Trophoblast cell (in vitro differentiated cells and primary cell): ENCODE data around the gene MBP.
A peak's percentile ranks its signal among the peaks of the same experiment; 100 is the strongest.

Experiments used
- DNase-seq, 2 donors: peaks; one replicate each; pipeline ENCODE4 v3.0.0-alpha.2; 2016
- H2AFZ ChIP-seq: 2 replicates; pipeline ENCODE4 v1.6.1; 2013; ENCODE audit warnings: low read length, moderate library complexity, mild to moderate bottlenecking; ENCODE audit not compliant: insufficient read depth, poor library complexity
- H2AK5ac ChIP-seq: 2 replicates; pipeline ENCODE4 v1.6.1; 2013; ENCODE audit warnings: mild to moderate bottlenecking, low read length
- H2BK120ac ChIP-seq: 2 replicates; pipeline ENCODE4 v1.6.1; 2013; ENCODE audit warnings: low read length, mild to moderate bottlenecking, moderate library complexity; ENCODE audit not compliant: insufficient read depth, poor library complexity
- H2BK12ac ChIP-seq: 2 replicates; pipeline ENCODE4 v1.6.1; 2013; ENCODE audit warnings: mild to moderate bottlenecking, low read length, moderate library complexity
- H2BK5ac ChIP-seq: 2 replicates; pipeline ENCODE4 v1.6.1; 2013; ENCODE audit warnings: low read length, low read depth, moderate library complexity, mild to moderate bottlenecking; ENCODE audit not compliant: poor library complexity
- H3K14ac ChIP-seq: 2 replicates; pipeline ENCODE4 v1.6.1; 2013; ENCODE audit warnings: mild to moderate bottlenecking, low read length
- H3K18ac ChIP-seq: 2 replicates; pipeline ENCODE4 v1.6.1; 2013; ENCODE audit warnings: mild to moderate bottlenecking, low read length
- H3K23ac ChIP-seq: 2 replicates; pipeline ENCODE4 v1.6.1; 2013; ENCODE audit warnings: low read length
- H3K27ac ChIP-seq: 2 replicates; pipeline ENCODE4 v1.5.1; 2013; ENCODE audit warnings: low read depth, mild to moderate bottlenecking, inconsistent platforms, low read length, moderate library complexity
- H3K27me3 ChIP-seq: 2 replicates; pipeline ENCODE4 v1.6.1; 2013; ENCODE audit warnings: inconsistent platforms, mild to moderate bottlenecking, low read length, moderate library complexity; ENCODE audit not compliant: insufficient read depth
- H3K36me3 ChIP-seq, 2 experiments: 1 replicate in 1 of 2; 2 replicates in 1 of 2; pipeline ENCODE4 v1.6.1; 2013; ENCODE audit warnings: low read length in 2 of 2, mild to moderate bottlenecking in 2 of 2, moderate library complexity in 1 of 2; ENCODE audit not compliant: insufficient read depth in 2 of 2, control insufficient read depth in 1 of 2
- H3K4ac ChIP-seq: 2 replicates; pipeline ENCODE4 v1.6.1; 2013; ENCODE audit warnings: low read depth, mild to moderate bottlenecking, low read length, moderate library complexity
- H3K4me1 ChIP-seq, 2 experiments: 1 replicate in 1 of 2; 2 replicates in 1 of 2; pipeline ENCODE4 v1.6.1; 2013; ENCODE audit warnings: low read length in 2 of 2, mild to moderate bottlenecking in 2 of 2, moderate library complexity in 1 of 2; ENCODE audit not compliant: insufficient read depth in 2 of 2, control insufficient read depth in 1 of 2
- H3K4me2 ChIP-seq: 2 replicates; pipeline ENCODE4 v1.6.1; 2013; ENCODE audit warnings: inconsistent platforms, mild to moderate bottlenecking, low read length, moderate library complexity
- H3K4me3 ChIP-seq: 2 replicates; pipeline ENCODE4 v1.5.1; 2013; ENCODE audit warnings: mild to moderate bottlenecking, low read depth, low read length, inconsistent platforms
- H3K79me1 ChIP-seq: one replicate; pipeline ENCODE4 v1.6.1; 2013; ENCODE audit warnings: low read length
- H3K79me2 ChIP-seq: 2 replicates; pipeline ENCODE4 v1.6.1; 2013; ENCODE audit warnings: low read length, mild to moderate bottlenecking; ENCODE audit not compliant: control insufficient read depth, insufficient read depth, poor library complexity
- H3K9ac ChIP-seq: 2 replicates; pipeline ENCODE4 v1.6.1; 2013; ENCODE audit warnings: mild to moderate bottlenecking, low read length
- H3K9me3 ChIP-seq: 2 replicates; pipeline ENCODE4 v1.6.1; 2013; ENCODE audit warnings: low read depth, mild to moderate bottlenecking, control low read depth, inconsistent platforms, low read length; ENCODE audit not compliant: insufficient read depth
- H4K12ac ChIP-seq: 2 replicates; pipeline ENCODE4 v1.6.1; 2013; ENCODE audit warnings: low read depth, mild to moderate bottlenecking, low read length, moderate library complexity
- H4K8ac ChIP-seq: 2 replicates; pipeline ENCODE4 v1.6.1; 2013; ENCODE audit warnings: low read depth, mild to moderate bottlenecking, low read length, moderate library complexity
- H4K91ac ChIP-seq: one replicate; pipeline ENCODE4 v1.6.1; 2013; ENCODE audit warnings: low read depth, mild to moderate bottlenecking, low read length, moderate library complexity
- WGBS: extraction: QIAGEN DNeasy Blood & Tissue Kit; methylation state at CpG from one replicate; pipeline ENCODE4 v1.1.7; 2013; ENCODE audit warnings: missing lambda C conversion rate; ENCODE audit not compliant: insufficient read length, insufficient coverage; ENCODE audit errors: extremely low coverage; 5-methylcytosine and 5-hydroxymethylcytosine counted together

Gene MBP

DNA sequence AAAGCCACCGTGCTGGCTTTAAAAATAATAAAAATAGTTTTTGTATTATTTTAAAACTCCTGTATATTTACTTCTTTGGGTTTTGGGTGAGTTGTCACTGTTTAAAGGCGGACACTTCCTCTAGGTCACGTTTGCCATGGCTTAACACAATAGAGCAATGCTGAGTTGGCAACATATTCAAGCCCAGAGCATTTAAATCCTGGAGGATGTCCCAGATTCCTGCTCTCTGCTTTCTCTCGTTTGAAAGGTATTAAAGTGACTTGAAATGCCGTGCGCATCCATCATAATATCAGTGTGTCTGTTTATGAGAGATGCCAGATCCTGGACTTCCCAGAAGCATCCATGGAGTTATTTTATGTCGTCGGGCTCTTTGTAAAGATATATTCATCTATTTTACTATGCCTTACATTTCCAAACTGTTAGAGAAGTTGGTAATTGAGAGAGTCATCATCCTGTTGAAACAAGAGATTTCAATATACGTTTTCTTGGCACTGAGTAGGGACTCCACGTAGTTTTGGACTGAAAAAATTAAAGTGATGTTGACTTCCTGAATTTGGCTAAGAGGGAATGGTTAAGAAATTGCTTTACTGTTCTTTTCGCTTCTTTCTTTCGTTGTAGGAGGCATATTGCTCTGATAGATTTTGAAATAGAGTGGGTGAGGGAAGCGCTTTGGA, 159.6 kb downstream of the MBP start:
- H3K4me3 ChIP-seq, result no peak overlapping the region
- no peak overlapping the region for H3K14ac ChIP-seq
- no peak overlapping the region for H2BK120ac ChIP-seq
- no peak overlapping the region for H3K23ac ChIP-seq
- DNase-seq, result no peak
- WGBS, result no CpG with 5 or more reads among the region's 13 CpGs
- no peak overlapping the region for H2AFZ ChIP-seq
- H3K79me1 ChIP-seq, result no peaks in the 10 kb centered on the region
- no peaks in the 10 kb centered on the region for H3K9me3 ChIP-seq
- H3K36me3 ChIP-seq, result peaks cover 6 to 9% of the 10 kb centered on the region in 2 experiments
- H4K12ac ChIP-seq, result no peak overlapping the region
- no peak overlapping the region for H3K9ac ChIP-seq
- no peaks in the 10 kb centered on the region for H3K4me1 ChIP-seq
- H4K8ac ChIP-seq, result no peak overlapping the region
- no peak overlapping the region for H3K27ac ChIP-seq
- no peak overlapping the region for H2BK12ac ChIP-seq
- H3K79me2 ChIP-seq, result no peaks in the 10 kb centered on the region
- H3K27me3 ChIP-seq, result no peaks in the 10 kb centered on the region
- no peak overlapping the region for H3K4ac ChIP-seq
- H4K91ac ChIP-seq, result no peak overlapping the region
- H3K4me2 ChIP-seq, result no peak overlapping the region
- no peak overlapping the region for H3K18ac ChIP-seq
- no peak overlapping the region for H2BK5ac ChIP-seq
- no peak overlapping the region for H2AK5ac ChIP-seq

DNA sequence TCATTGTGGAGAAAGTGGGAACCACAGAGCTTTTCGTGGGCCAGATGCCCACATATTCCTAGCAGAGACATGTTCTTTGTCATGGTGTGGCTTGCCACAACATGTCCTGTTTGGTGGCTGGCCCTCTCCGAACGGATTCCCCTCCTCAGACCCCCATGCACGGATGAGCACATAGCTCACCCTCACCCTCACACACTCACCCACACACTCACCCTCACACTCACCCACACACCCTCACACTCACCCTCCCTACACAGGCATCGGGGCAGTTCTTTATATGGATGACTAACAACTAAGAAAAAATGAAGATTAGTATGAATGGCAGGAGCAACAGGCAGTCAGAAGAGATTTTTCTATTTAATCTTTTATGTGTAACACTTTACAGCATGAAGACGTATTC, 160.3 kb downstream of the MBP start:
- Histone ChIP-seq H3K4ac (no peak overlapping the region), H3K18ac (no peak overlapping the region), H3K9ac (no peak overlapping the region), H3K14ac (no peak overlapping the region), H3K4me1 (no peaks in the 10 kb centered on the region), H4K91ac (no peak overlapping the region), H2BK12ac (no peak overlapping the region), H3K79me1 (no peaks in the 10 kb centered on the region), H3K27me3 (no peaks in the 10 kb centered on the region), H2AK5ac (no peak overlapping the region), H3K9me3 (no peaks in the 10 kb centered on the region), H2AFZ (no peak overlapping the region), H3K79me2 (no peaks in the 10 kb centered on the region), H3K4me3 (no peak overlapping the region), H3K4me2 (no peak overlapping the region), H4K8ac (no peak overlapping the region), H4K12ac (no peak overlapping the region), H2BK5ac (no peak overlapping the region), H3K36me3 (peaks cover 6 to 9% of the 10 kb centered on the region in 2 experiments), H2BK120ac (no peak overlapping the region), H3K23ac (peak overlapping the region; percentile 37), H3K27ac (no peak overlapping the region)
- WGBS, result no CpG with 5 or more reads among the region's 6 CpGs
- no peak for DNase-seq

DNA sequence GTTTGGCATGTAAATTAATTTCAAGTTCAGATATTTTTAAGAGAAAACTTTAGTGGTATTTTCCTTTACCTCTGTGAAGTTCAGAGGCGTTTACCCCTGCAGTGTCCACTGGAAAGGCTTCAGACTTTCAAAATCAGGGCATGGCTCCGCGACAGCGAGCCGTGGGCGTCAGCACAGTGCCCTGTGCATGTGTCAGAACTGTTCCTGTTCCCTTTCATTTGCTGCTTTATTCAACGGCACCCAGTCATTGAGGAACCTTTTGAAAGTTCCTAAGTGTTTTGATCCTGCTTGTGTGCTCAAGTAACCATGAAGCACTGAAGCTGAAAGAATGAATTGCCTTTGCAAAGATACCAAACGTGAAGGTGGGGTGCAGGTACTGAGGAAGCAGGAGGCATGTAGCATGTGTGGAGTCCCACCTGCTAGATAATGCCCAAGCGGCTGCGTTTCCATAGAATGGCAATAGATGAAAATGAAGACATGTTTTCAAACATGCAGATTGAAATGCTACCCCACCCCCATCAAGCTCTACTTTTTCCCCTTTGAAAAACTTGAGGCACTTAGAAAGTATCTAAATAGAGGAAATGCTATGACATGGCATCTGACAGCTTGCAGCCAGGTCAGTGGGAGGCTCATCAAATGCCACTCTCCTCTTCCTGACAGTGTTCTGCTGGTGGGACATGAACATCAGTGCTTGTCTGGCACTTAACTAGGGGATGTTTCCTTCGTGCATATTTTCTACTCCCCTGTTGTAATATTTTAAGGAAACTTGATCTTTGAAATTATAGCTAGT, 161.6 kb downstream of the MBP start:
- Histone ChIP-seq H3K27ac (no peak overlapping the region), H2AFZ (no peak overlapping the region), H3K36me3 (peaks cover 6 to 9% of the 10 kb centered on the region in 2 experiments), H4K91ac (no peak overlapping the region), H2BK12ac (no peak overlapping the region), H3K4me2 (no peak overlapping the region), H2BK5ac (no peak overlapping the region), H3K27me3 (no peaks in the 10 kb centered on the region), H3K79me1 (no peaks in the 10 kb centered on the region), H3K4ac (no peak overlapping the region), H4K12ac (no peak overlapping the region), H3K14ac (no peak overlapping the region), H3K18ac (no peak overlapping the region), H3K4me3 (no peak overlapping the region), H3K23ac (no peak overlapping the region), H2AK5ac (no peak overlapping the region), H3K4me1 (no peaks in the 10 kb centered on the region), H3K79me2 (no peaks in the 10 kb centered on the region), H3K9me3 (no peaks in the 10 kb centered on the region), H3K9ac (no peak overlapping the region), H4K8ac (no peak overlapping the region), H2BK120ac (no peak overlapping the region)
- DNase-seq, result no peak
- no CpG with 5 or more reads among the region's 11 CpGs for WGBS

DNA sequence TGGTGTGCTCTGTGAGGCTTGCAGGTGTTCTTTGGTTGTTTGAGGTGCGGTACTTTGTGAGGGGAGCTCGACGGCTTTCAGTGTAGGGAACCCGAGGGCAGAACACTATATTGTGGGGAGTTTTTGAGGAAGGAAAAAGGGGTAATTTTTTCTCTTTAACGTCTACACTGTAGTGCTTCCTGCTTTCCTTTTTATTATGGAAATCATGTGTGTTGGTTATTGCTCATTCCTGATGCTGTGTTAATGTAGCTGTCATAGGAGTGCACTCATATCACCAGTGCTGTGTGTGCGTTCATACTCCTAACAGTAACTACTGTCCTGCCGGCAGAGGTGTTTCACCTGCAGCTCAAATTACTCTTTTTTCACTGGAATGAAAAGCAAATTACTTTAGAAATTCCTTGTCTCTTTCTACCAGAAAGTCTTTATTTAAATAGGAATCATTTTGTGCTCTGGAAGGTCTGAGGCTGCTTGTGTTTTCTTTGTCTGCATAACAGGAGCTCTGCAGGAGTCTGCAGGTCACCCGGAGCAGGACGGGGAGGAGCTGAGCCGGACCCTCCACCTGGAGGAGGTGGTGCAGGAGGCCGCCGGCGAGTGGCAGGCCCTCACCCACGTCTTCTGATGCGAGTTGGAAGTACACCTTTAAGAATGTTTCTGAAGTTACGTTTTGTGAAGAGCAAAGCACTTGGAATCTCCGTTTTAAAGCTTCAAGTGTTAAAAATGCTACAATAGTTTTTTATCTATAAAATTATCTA, 164.7 kb downstream of the MBP start:
- DNase-seq, result no peak
- Histone ChIP-seq H2BK5ac (no peak overlapping the region), H2BK12ac (no peak overlapping the region), H3K27ac (no peak overlapping the region), H3K14ac (no peak overlapping the region), H2BK120ac (no peak overlapping the region), H3K79me1 (no peaks in the 10 kb centered on the region), H3K18ac (no peak overlapping the region), H3K9me3 (no peaks in the 10 kb centered on the region), H3K4me3 (no peak overlapping the region), H4K12ac (no peak overlapping the region), H3K79me2 (no peaks in the 10 kb centered on the region), H3K36me3 (peaks cover 6 to 9% of the 10 kb centered on the region in 2 experiments), H3K4me1 (no peaks in the 10 kb centered on the region), H4K91ac (no peak overlapping the region), H3K4me2 (no peak overlapping the region), H3K4ac (no peak overlapping the region), H2AK5ac (no peak overlapping the region), H3K9ac (no peak overlapping the region), H3K23ac (no peak overlapping the region), H3K27me3 (no peaks in the 10 kb centered on the region), H2AFZ (no peak overlapping the region), H4K8ac (no peak overlapping the region)
- WGBS, result no CpG with 5 or more reads among the region's 17 CpGs
